Thoracic aorta (tissue), 2 donors: Measurements from ENCODE around the gene SNAPC2. TPM values are rescaled to one million over a fixed set of nuclear protein-coding genes. Genes with fewer than 3 reads are reported as not detected.
"Not testable (repeated sequence)": the region's sequence is repeated elsewhere in the genome, so short reads cannot be mapped to it uniquely, and the experiment has no call there.

Source experiments
- ATAC-seq: fragments of 150-250 bp; one replicate; pipeline ENCODE4 v1.8.0; 2017; ENCODE audit warnings: low read depth; ENCODE audit not compliant: insufficient number of reproducible peaks, low FRiP score
- DNase-seq: peaks from one replicate; pipeline ENCODE4 v3.0.0-alpha.2; 2020; ENCODE audit warnings: low spot score
- H3K27ac ChIP-seq, 2 donors: fragments of 200-600 bp; sonication (generic); 1 replicate in 1 of 2; 2 replicates in 1 of 2; pipeline ENCODE4 v1.5.1; 2016; ENCODE audit warnings: mild to moderate bottlenecking in 2 of 2, moderate library complexity in 2 of 2
- H3K27me3 ChIP-seq: fragments of 200-600 bp; sonication (generic); replicated peaks from 2 replicates; pipeline ENCODE4 v1.6.0; 2016; ENCODE audit warnings: mild to moderate bottlenecking; ENCODE audit not compliant: insufficient read depth
- H3K36me3 ChIP-seq: fragments of 200-600 bp; sonication (generic); one replicate; pipeline ENCODE4 v1.5.1; 2016
- H3K4me1 ChIP-seq, 2 donors: fragments of 200-600 bp; sonication (generic); 1 replicate in 1 of 2; 2 replicates in 1 of 2; pipeline versions ENCODE4 v1.5.1 to v1.6.0; 2016; ENCODE audit warnings: low read depth in 2 of 2, mild to moderate bottlenecking in 1 of 2; ENCODE audit not compliant: control insufficient read depth in 1 of 2
- H3K4me3 ChIP-seq: fragments of 200-600 bp; sonication (generic); 2 replicates; pipeline ENCODE4 v1.5.1; 2016; ENCODE audit warnings: mild to moderate bottlenecking
- H3K9me3 ChIP-seq: fragments of 200-600 bp; sonication (generic); 2 replicates; pipeline ENCODE4 v1.5.1; 2016
- CTCF ChIP-seq: fragments of 200-600 bp; sonication (generic); IDR thresholded peaks from one replicate; pipeline ENCODE4 v1.5.1; 2019; ENCODE audit warnings: antibody characterized with exemption
- total RNA-seq, 2 donors: library from RNA; depleted of rRNA; stranded (reverse); fragments of >200 nt; gene quantifications; one replicate each; pipeline versions ENCODE4 v1.1.0 to v1.2.3, GENCODE V29; 2016

SNAPC2 gene
- total RNA-seq, 2 donors from 2014 or later: 13.3 to 26.1 TPM

- no peak for DNase-seq
- Histone ChIP-seq H3K36me3 (peaks cover 11% of the 10 kb centered on the region), H3K9me3 (no peaks in the 10 kb centered on the region), H3K4me3 (peak overlapping the region; percentile 67), H3K4me1 (peaks cover 27 to 55% of the 10 kb centered on the region in 2 donors), H3K27ac (no peak overlapping the region), H3K27me3 (no peaks in the 10 kb centered on the region)
- TF ChIP-seq CTCF: peak; percentile 46
- no peak for ATAC-seq
Observed at GRCh38 chr19:7917267-7918061, 2.7 kb upstream of the SNAPC2 start.

GRCh38 chr19:7918062-7918614, 2.0 kb upstream of the SNAPC2 start:
- peaks cover 28 to 57% of the 10 kb centered on the region in 2 donors for H3K4me1 ChIP-seq
- not testable (repeated sequence) for H3K27me3 ChIP-seq
- H3K36me3 ChIP-seq: peaks cover 13% of the 10 kb centered on the region

GRCh38 chr19:7918615-7919421, 1.3 kb upstream of the SNAPC2 start:
- no peak for DNase-seq
- ATAC-seq: no peak
- no peaks in the 10 kb centered on the region for H3K9me3 ChIP-seq
- H3K27ac ChIP-seq: no peak overlapping the region
- TF ChIP-seq CTCF: no peak
- peaks cover 14% of the 10 kb centered on the region for H3K36me3 ChIP-seq
- peaks cover 28 to 57% of the 10 kb centered on the region in 2 donors for H3K4me1 ChIP-seq
- H3K27me3 ChIP-seq: no peaks in the 10 kb centered on the region
- no peak overlapping the region for H3K4me3 ChIP-seq

More at GRCh38 chr19:7918062-7918614, 2.0 kb upstream of the SNAPC2 start:
- not testable (repeated sequence) for DNase-seq, H3K27ac ChIP-seq, H3K9me3 ChIP-seq, ATAC-seq
- H3K4me3 ChIP-seq: peak overlapping the region; percentile 67

GRCh38 chr19:7920519-7921301, 572 bp downstream of the SNAPC2 start:
- Histone ChIP-seq H3K27ac (peak overlapping the region; percentile 88 to 89), H3K36me3 (peaks cover 14% of the 10 kb centered on the region), H3K4me1 (peaks cover 34 to 67% of the 10 kb centered on the region in 2 donors), H3K9me3 (no peaks in the 10 kb centered on the region), H3K27me3 (no peaks in the 10 kb centered on the region), H3K4me3 (peak overlapping the region; percentile 96)
- no peak for TF ChIP-seq CTCF
- ATAC-seq (peak; percentile 53), DNase-seq (peak; percentile 100)

- peak overlapping the region; percentile 77 to 85 for H3K27ac ChIP-seq
- H3K4me3 ChIP-seq: peak overlapping the region; percentile 80
- ATAC-seq (no peak), DNase-seq (no peak)
- no peaks in the 10 kb centered on the region for H3K27me3 ChIP-seq
- H3K36me3 ChIP-seq: peaks cover 14% of the 10 kb centered on the region
- H3K9me3 ChIP-seq: no peaks in the 10 kb centered on the region
- H3K4me1 ChIP-seq: peaks cover 32 to 64% of the 10 kb centered on the region in 2 donors
- no peak for TF ChIP-seq CTCF
Observed at GRCh38 chr19:7921302-7921966, 1.3 kb downstream of the SNAPC2 start.
